K562 (cell line): ENCODE measurements around the gene ADAMTS2. TPM values are rescaled to one million over a fixed set of nuclear protein-coding genes. Genes with fewer than 3 reads are reported as not detected.

ENCODE experiments used
- ATAC-seq: fragments of 200-7000 bp; cut with Tn5 transposase; 3 replicates; pipeline ENCODE4 v1.9.1; 2020; ENCODE audit warnings: moderate library complexity
- BruUV-seq: library from RNA; stranded (reverse); fragments of 400-500 nt; replicated peaks from 2 replicates; lab custom pipeline; 2021; lab: Mats Ljungman, UMichigan
- CTCF ChIA-PET: fragments of 300-600 bp; formaldehyde crosslinking; extraction: SDS; loops from one replicate; lab custom pipeline; 2021; ENCODE audit warnings: low intra/inter-chr PET ratio; lab: Yijun Ruan, JAX
- POLR2A ChIA-PET: fragments of 300-600, 350-650 bp; sonication (Branson Sonifier 250); formaldehyde crosslinking; extraction: SDS; loops from one replicate; lab custom pipeline; 2021; ENCODE audit warnings: antibody characterized with exemption, inconsistent platforms; lab: Yijun Ruan, JAX
- DNase-seq, 4 experiments: peaks; one replicate each; pipeline versions ENCODE4 v3.0.0 to v3.0.0-alpha.2; 2011 to 2018; ENCODE audit warnings: low spot score in 3 of 4, mixed read lengths in 3 of 4; ENCODE audit errors: extremely low read depth in 1 of 4
- FAIRE-seq: peaks from 2 replicates; lab custom pipeline; 2011; peaks lifted over from hg19 to GRCh38; lab: Jason Lieb, UNC
- H2AFZ ChIP-seq: 2 replicates; pipeline ENCODE4 v1.6.0; 2011; ENCODE audit warnings: low read depth, low read length, control low read depth, inconsistent platforms
- H3K27ac ChIP-seq: fragments of 200-600 bp; 3 replicates; pipeline ENCODE4 v1.8.0; 2011; ENCODE audit warnings: low read depth, mild to moderate bottlenecking, control low read depth, inconsistent platforms, low read length, moderate library complexity, mixed read lengths; ENCODE audit errors: extremely low read depth
- H3K27me3 ChIP-seq, 2 experiments: fragments of 300-600 bp in 1 of 2; 2 replicates in 1 of 2; 3 replicates in 1 of 2; pipeline versions ENCODE4 v1.6.0 to v1.8.0; 2011; ENCODE audit warnings: inconsistent platforms in 2 of 2, low read length in 2 of 2, mild to moderate bottlenecking in 1 of 2, mixed read lengths in 1 of 2, moderate library complexity in 1 of 2; ENCODE audit not compliant: control insufficient read depth in 2 of 2, insufficient read depth in 2 of 2
- H3K36me3 ChIP-seq: fragments of 300-600 bp; 3 replicates; pipeline ENCODE4 v1.8.0; 2011; ENCODE audit warnings: mild to moderate bottlenecking, low read length, inconsistent platforms; ENCODE audit not compliant: control insufficient read depth, insufficient read depth
- H3K4me1 ChIP-seq, 2 experiments: fragments of 200-600 bp in 1 of 2; replicated peaks in 1 of 2; 2 replicates in 1 of 2; 3 replicates in 1 of 2; pipeline versions ENCODE4 v1.5.1 to v1.8.0; 2011; ENCODE audit warnings: inconsistent platforms in 2 of 2, low read length in 2 of 2, mild to moderate bottlenecking in 1 of 2, mixed read lengths in 1 of 2, moderate library complexity in 1 of 2; ENCODE audit not compliant: control insufficient read depth in 2 of 2, insufficient read depth in 2 of 2
- H3K4me2 ChIP-seq: 2 replicates; pipeline ENCODE4 v1.6.1; 2011; ENCODE audit warnings: low read length, control low read depth, inconsistent platforms, mixed read lengths; ENCODE audit not compliant: insufficient read depth
- H3K4me3 ChIP-seq: fragments of 200-600 bp; sonication (generic), shearing (Covaris generic); 2 replicates; pipeline ENCODE4 v1.5.1; 2016; ENCODE audit warnings: control low read depth, inconsistent platforms
- H3K79me2 ChIP-seq: fragments of 200-600 bp; 3 replicates; pipeline ENCODE4 v1.8.0; 2011; ENCODE audit warnings: low read length, inconsistent platforms; ENCODE audit not compliant: control insufficient read depth, insufficient read depth
- H3K9ac ChIP-seq, 2 experiments: 2 replicates each; pipeline versions ENCODE4 v1.6.0 to v1.6.1; 2011; ENCODE audit warnings: low read depth in 2 of 2, low read length in 2 of 2, control low read depth in 1 of 2, inconsistent platforms in 1 of 2, mild to moderate bottlenecking in 1 of 2, mixed read lengths in 1 of 2; ENCODE audit not compliant: insufficient read depth in 1 of 2
- H3K9me1 ChIP-seq: one replicate; pipeline ENCODE4 v1.6.0; 2011; ENCODE audit warnings: inconsistent platforms, mild to moderate bottlenecking, low read length, moderate library complexity; ENCODE audit not compliant: control insufficient read depth, insufficient read depth
- H3K9me3 ChIP-seq: replicated peaks from 2 replicates; pipeline ENCODE4 v1.5.1; 2011; ENCODE audit warnings: low read depth, low read length, inconsistent platforms; ENCODE audit not compliant: control insufficient read depth, insufficient read depth
- H4K20me1 ChIP-seq: replicated peaks from 2 replicates; pipeline ENCODE4 v1.6.1; 2011; ENCODE audit warnings: low read length, inconsistent platforms, mixed read lengths; ENCODE audit not compliant: control insufficient read depth, insufficient read depth
- ATF7 ChIP-seq: fragments of 450-650 bp; IDR thresholded peaks from 2 replicates; pipeline ENCODE4 v1.7.1; 2014; ENCODE audit warnings: mild to moderate bottlenecking, moderate library complexity
- CLOCK ChIP-seq: fragments of 250-450 bp; sonication (Bioruptor Pico); IDR thresholded peaks from 2 replicates; pipeline ENCODE4 v1.4.0; 2020; ENCODE audit warnings: mild to moderate bottlenecking, moderate library complexity, borderline replicate concordance
- CREBBP ChIP-seq: IDR thresholded peaks from one replicate; pipeline ENCODE4 v1.6.1; 2012; ENCODE audit warnings: low read depth, mild to moderate bottlenecking, control low read depth, inconsistent platforms, low read length
- CTBP1 ChIP-seq: fragments of 450-650 bp; IDR thresholded peaks from 2 replicates; pipeline ENCODE4 v1.6.1; 2016; ENCODE audit warnings: borderline replicate concordance
- EGR1 ChIP-seq: fragments of 450-650 bp; conservative IDR thresholded peaks from 2 replicates; pipeline ENCODE4 v1.6.1; 2017; ENCODE audit warnings: mild to moderate bottlenecking
- EP400 ChIP-seq: fragments of 450-650 bp; IDR thresholded peaks from 2 replicates; pipeline ENCODE4 v1.6.1; 2017; ENCODE audit warnings: antibody characterized with exemption, mild to moderate bottlenecking, moderate library complexity
- FOS ChIP-seq: IDR thresholded peaks from 3 replicates; pipeline ENCODE4 v1.6.1; 2011; ENCODE audit not compliant: insufficient read length; ENCODE audit errors: extremely low read depth
- FOSL1 ChIP-seq: fragments of 200-800 bp; sonication (Bioruptor generic); conservative IDR thresholded peaks from 2 replicates; pipeline ENCODE4 v1.6.1; 2016; ENCODE audit warnings: missing genetic modification characterization, missing compliant biosample characterization
- HBP1 ChIP-seq: fragments of 450-650 bp; formaldehyde crosslinking; IDR thresholded peaks from 2 replicates; pipeline ENCODE4 v1.4.0; 2022; ENCODE audit warnings: missing genetic modification characterization
- HMG20B ChIP-seq: fragments of 250-450 bp; sonication (Bioruptor Pico); IDR thresholded peaks from 2 replicates; pipeline ENCODE4 v1.5.0; 2021; ENCODE audit warnings: mild to moderate bottlenecking
- HSF4 ChIP-seq: fragments of 250-450 bp; sonication (Bioruptor Pico); IDR thresholded peaks from 2 replicates; pipeline ENCODE4 v2.1.2; 2022; ENCODE audit warnings: mild to moderate bottlenecking, moderate library complexity, borderline replicate concordance
- MCM5 ChIP-seq: fragments of 450-650 bp; IDR thresholded peaks from 2 replicates; pipeline ENCODE4 v1.6.1; 2016; ENCODE audit warnings: low read depth
- POLR2AphosphoS5 ChIP-seq: IDR thresholded peaks from 2 replicates; pipeline ENCODE4 v1.6.1; 2011; ENCODE audit warnings: mild to moderate bottlenecking, low read depth, low read length, moderate library complexity; ENCODE audit not compliant: control insufficient read depth, insufficient read depth
- POU5F1 ChIP-seq: fragments of 150-350 bp; IDR thresholded peaks from 2 replicates; pipeline ENCODE4 v1.6.1; 2014; ENCODE audit warnings: borderline replicate concordance, low read length, low read depth, mild to moderate bottlenecking; ENCODE audit not compliant: partially characterized antibody
- ZC3H4 ChIP-seq: sonication (generic); formaldehyde crosslinking; IDR thresholded peaks from 2 replicates; pipeline ENCODE4 v1.9.0; 2021; ENCODE audit warnings: missing genetic modification reagents, borderline replicate concordance
- ZNF24 ChIP-seq: fragments of 450-650 bp; IDR thresholded peaks from 2 replicates; pipeline ENCODE4 v1.6.1; 2016
- ZNF551 ChIP-seq: fragments of 250-450 bp; sonication (Bioruptor Pico); IDR thresholded peaks from 2 replicates; pipeline ENCODE4 v1.5.0; 2021; ENCODE audit warnings: mild to moderate bottlenecking, moderate library complexity
- ZNF830 ChIP-seq: fragments of 250-450 bp; sonication (Bioruptor Pico); IDR thresholded peaks from 2 replicates; pipeline ENCODE4 v1.5.0; 2021; ENCODE audit warnings: mild to moderate bottlenecking
- WGBS: fragments of 100-300 bp; shearing (Covaris generic); methylation state at CpG from one replicate; pipeline ENCODE4 v1.1.6; 2016; ENCODE audit warnings: low coverage, mixed read lengths; ENCODE audit not compliant: insufficient coverage; ENCODE audit errors: missing lambda C conversion rate; 5-methylcytosine and 5-hydroxymethylcytosine counted together
- in situ Hi-C: fragments of 300-500 bp; cut with MboI; formaldehyde crosslinking; loops from 4 replicates; pipeline ENCODE4 v1.15.0; 2018; ENCODE audit warnings: inconsistent platforms, mixed read lengths
- intact Hi-C: fragments of 100-400 bp; cut with micrococcal nuclease; formaldehyde crosslinking; loops from 2 replicates; pipeline ENCODE4 v1.14.2; 2022
- polyA plus RNA-seq, 8 experiments: library from polyadenylated mRNA; depleted of rRNA in 4 of 8; stranded (reverse) in 5 of 8; unstranded in 3 of 8; fragments of >200 nt; fragmentation: Nextera tagmentation in 2 of 8; fragmentation: Illumina TruSeq in 1 of 8; extraction: Ambion mirVana in 2 of 8; extraction: Trizol in 1 of 8; gene quantifications; 2 replicates each; pipeline versions ENCODE4 v1.2.1 to v1.2.3, GENCODE V29; 2011 to 2014; ENCODE audit warnings: inconsistent platforms in 1 of 8, missing spikeins in 1 of 8
- total RNA-seq, 7 experiments: library from RNA; depleted of rRNA in 6 of 7; stranded (reverse); fragments of >200 nt in 6 of 7; fragmentation: Illumina TruSeq in 2 of 7; extraction: Trizol in 2 of 7; gene quantifications; 2 replicates each; pipeline versions ENCODE4 v1.2.1 to v1.2.3, GENCODE V29; 2011 to 2021; ENCODE audit warnings: low replicate concordance in 1 of 7

The ADAMTS2 gene
- total and polyA plus RNA-seq, 9 of the 15 experiments (the other 6 are each of a cell fraction or from before 2014, with no cell fraction given) = not detected

- H3K79me2 ChIP-seq = no peaks in the 10 kb centered on the region
- H3K27me3 ChIP-seq = peaks cover 0 to 62% of the 10 kb centered on the region in 2 experiments; a peak in 3 of 5 replicates
- no peak overlapping the region for H2AFZ ChIP-seq
- no peak overlapping the region for H3K4me3 ChIP-seq
- WGBS = 3% methylated on average over 9 of the region's 9 CpGs
- no peak overlapping the region for H3K27ac ChIP-seq
- H3K9ac ChIP-seq = no peak overlapping the region
- DNase-seq (no peak), FAIRE-seq (no peak), ATAC-seq (no peak)
- BruUV-seq = no TSS peak
- ChIA-PET CTCF (no interaction called here), POLR2A (no interaction called here)
- no peaks in the 10 kb centered on the region for H3K36me3 ChIP-seq
- no peak for TF ChIP-seq CTBP1
- no peak for TF ChIP-seq FOSL1 (tag)
- no peak for TF ChIP-seq ZNF24
- TF ChIP-seq ZNF551 (CRISPR knock-in tag) = no peak
- no peak for TF ChIP-seq EP400
- no peak for TF ChIP-seq POU5F1
- no peak for TF ChIP-seq HBP1 (CRISPR knock-in tag)
- no peak for TF ChIP-seq ZC3H4 (CRISPR knock-in tag)
- TF ChIP-seq HMG20B (CRISPR knock-in tag) = no peak
- no peak for TF ChIP-seq HSF4 (CRISPR knock-in tag)
- TF ChIP-seq CREBBP = no peak
- TF ChIP-seq ZNF830 (CRISPR knock-in tag) = no peak
- TF ChIP-seq ATF7 = no peak
- no peak for TF ChIP-seq FOS
- no peak for TF ChIP-seq MCM5
- no peak for TF ChIP-seq EGR1
- no peak for TF ChIP-seq POLR2AphosphoS5
- TF ChIP-seq CLOCK (CRISPR knock-in tag) = no peak
- no peaks in the 10 kb centered on the region; a peak in 1 of 5 replicates for H3K4me1 ChIP-seq
- no peaks in the 10 kb centered on the region for H3K9me1 ChIP-seq
- intact Hi-C loops = no loop called here
- H3K9me3 ChIP-seq = no peaks in the 10 kb centered on the region
- H4K20me1 ChIP-seq = no peaks in the 10 kb centered on the region
- no peak overlapping the region for H3K4me2 ChIP-seq
- in situ Hi-C loops = no loop called here
Measured at GRCh38 chr5:179188636-179189035, 156.6 kb downstream of the ADAMTS2 start.
